Stimulated activated CD4-positive, alpha-beta T cell treated with anti-CD3 and anti-CD28 coated beads, Interleukin-1b, Interleukin-23, amount 100 ng/mL, for 48 hours (primary cell): ENCODE measurements around the gene CTSO.
"Not testable (repeated sequence)": the region's sequence is repeated elsewhere in the genome, so short reads cannot be mapped to it uniquely, and the experiment has no call there.

Experiments used
- DNase-seq: peaks from one replicate; pipeline ENCODE4 v3.0.0-alpha.2; 2020

The CTSO gene

GRCh38 chr4:155904331-155904730 is 49.3 kb downstream of the CTSO start:
- DNase-seq, result no peak

GRCh38 chr4:155903453-155903852 is 50.2 kb downstream of the CTSO start, which contains the start of gene TDO2:
Gene TDO2 (plus strand): TSS chr4:155903696. CDS start chr4:155903759, 63 bp downstream.
- DNase-seq, result no peak

GRCh38 chr4:155901013-155901412 is 52.7 kb downstream of the CTSO start:
- DNase-seq, result no peak

- no peak for DNase-seq
These were observed 53.3 kb downstream of the CTSO start for GRCh38 chr4:155900381-155900780.

GRCh38 chr4:155899891-155900290 is 53.8 kb downstream of the CTSO start:
- no peak for DNase-seq

GRCh38 chr4:155898371-155898770 is 55.3 kb downstream of the CTSO start:
- DNase-seq, result not testable (repeated sequence)

- no peak for DNase-seq
These were observed 62.6 kb downstream of the CTSO start for GRCh38 chr4:155891058-155891457.

- no peak for DNase-seq
These were observed 63.7 kb downstream of the CTSO start for GRCh38 chr4:155889946-155890345.

GRCh38 chr4:155889031-155889793 is 64.5 kb downstream of the CTSO start:
- no peak for DNase-seq

- no peak for DNase-seq
These were observed 65.7 kb downstream of the CTSO start for GRCh38 chr4:155887847-155888570.

- no peak for DNase-seq
These were observed 66.6 kb downstream of the CTSO start for GRCh38 chr4:155887045-155887444.

GRCh38 chr4:155885666-155886065 is 68.0 kb downstream of the CTSO start:
- no peak for DNase-seq

GRCh38 chr4:155883895-155884294 is 69.8 kb downstream of the CTSO start:
- DNase-seq, result no peak

GRCh38 chr4:155881555-155881954 is 72.1 kb downstream of the CTSO start:
- DNase-seq, result no peak

GRCh38 chr4:155879767-155880166 is 73.9 kb downstream of the CTSO start:
- no peak for DNase-seq

GRCh38 chr4:155878611-155879010 is 75.1 kb downstream of the CTSO start:
- DNase-seq, result no peak

GRCh38 chr4:155877971-155878370 is 75.7 kb downstream of the CTSO start:
- DNase-seq, result no peak

GRCh38 chr4:155875878-155876277 is 77.8 kb downstream of the CTSO start:
- no peak for DNase-seq
